Epithelial cell of proximal tubule (primary cell): ENCODE results near the gene GFRA3. TPM values are rescaled to one million over a fixed set of nuclear protein-coding genes. Genes with fewer than 3 reads are reported as not detected.

ENCODE experiments used
- DNase-seq: peaks from one replicate; pipeline ENCODE4 v3.0.0-alpha.2; 2011; ENCODE audit warnings: low read depth
- H3K4me3 ChIP-seq: 2 replicates; pipeline ENCODE4 v1.5.1; 2011; ENCODE audit warnings: low read depth, mild to moderate bottlenecking, low read length
- CTCF ChIP-seq: conservative IDR thresholded peaks from 2 replicates; pipeline ENCODE4 v1.5.1; 2012; ENCODE audit warnings: low read depth, mild to moderate bottlenecking, low read length
- total RNA-seq: library from RNA; depleted of rRNA; stranded (reverse); fragments of >200 nt; gene quantifications from 2 replicates; pipeline ENCODE4 v1.2.3, GENCODE V29; 2015

The GFRA3 gene
- total RNA-seq, 1 donor from 2014 or later = 0.12 TPM

- H3K4me3 ChIP-seq = no peak overlapping the region
- no peak for DNase-seq
- no peak for TF ChIP-seq CTCF
These were observed 12.8 kb upstream of the GFRA3 start for GRCh38 chr5:138287246-138287645.

GRCh38 chr5:138282920-138283742 is 8.7 kb upstream of the GFRA3 start:
- peak; percentile 12 for DNase-seq
- TF ChIP-seq CTCF = peak; percentile 81
- H3K4me3 ChIP-seq = no peak overlapping the region

- TF ChIP-seq CTCF = no peak
- no peak for DNase-seq
- H3K4me3 ChIP-seq = no peak overlapping the region
These were observed 6.5 kb upstream of the GFRA3 start for GRCh38 chr5:138280915-138281314.

- no peak for DNase-seq
- no peak overlapping the region for H3K4me3 ChIP-seq
- TF ChIP-seq CTCF = no peak
These were observed 2.1 kb upstream of the GFRA3 start for GRCh38 chr5:138276402-138277054.

- no peak for TF ChIP-seq CTCF
- no peak for DNase-seq
- H3K4me3 ChIP-seq = no peak overlapping the region
These were observed 1.5 kb upstream of the GFRA3 start for GRCh38 chr5:138275895-138276294.

- TF ChIP-seq CTCF = no peak
- DNase-seq = no peak
- no peak overlapping the region for H3K4me3 ChIP-seq
These were observed 960 bp upstream of the GFRA3 start for GRCh38 chr5:138275379-138275782.
